ENCODE results near the gene TAT.

Gene TAT

GRCh38 chr16:71537643-71538042 lies 39.2 kb downstream of the TAT start:
- no peak for DNase-seq (ENCODE audit: low spot score)

GRCh38 chr16:71536752-71537499 lies 40.0 kb downstream of the TAT start:
- DNase-seq (ENCODE audit: low spot score) = no peak

GRCh38 chr16:71532366-71532765 lies 44.5 kb downstream of the TAT start:
- DNase-seq (ENCODE audit: low spot score) = no peak

GRCh38 chr16:71528863-71529262 lies 48.0 kb downstream of the TAT start:
- DNase-seq (ENCODE audit: low spot score) = no peak

GRCh38 chr16:71528257-71528656 lies 48.6 kb downstream of the TAT start:
- DNase-seq (ENCODE audit: low spot score) = no peak

GRCh38 chr16:71526111-71526631 lies 50.7 kb downstream of the TAT start, which contains the start of gene CHST4:
Gene CHST4 (plus strand): TSS chr16:71526426. CDS start chr16:71536678, 10,252 bp downstream.
- DNase-seq (ENCODE audit: low spot score) = peak; percentile 64

- DNase-seq (ENCODE audit: low spot score) = no peak
These were observed 52.0 kb downstream of the TAT start for GRCh38 chr16:71524566-71525553.

- no peak for DNase-seq (ENCODE audit: low spot score)
These were observed 56.3 kb downstream of the TAT start for GRCh38 chr16:71520550-71520949.

Measured in ecto neural progenitor cell (in vitro differentiated cells).